Thyroid gland (tissue), 4 donors: ENCODE results near the gene CFHR5.
"Not testable (repeated sequence)": the region's sequence is repeated elsewhere in the genome, so short reads cannot be mapped to it uniquely, and the experiment has no call there.

Experiments
- POLR2A ChIP-seq, 2 donors: fragments of 450-650 bp; IDR thresholded peaks; one replicate each; pipeline ENCODE4 v1.6.1; 2017; ENCODE audit warnings: antibody characterized with exemption in 2 of 2, mild to moderate bottlenecking in 2 of 2, moderate library complexity in 1 of 2
- TF ChIP-seq, protein P1 (sequence below), 6 experiments: fragments of 200-600 bp in 3 of 6; fragments of 450-650 bp in 3 of 6; sonication (generic) in 3 of 6; IDR thresholded peaks; one replicate each; pipeline ENCODE4 v1.5.1; 2016 to 2019; ENCODE audit warnings: antibody characterized with exemption in 6 of 6, mild to moderate bottlenecking in 2 of 6, inconsistent platforms in 1 of 6, moderate library complexity in 1 of 6

- TF ChIP-seq, protein P1, sequence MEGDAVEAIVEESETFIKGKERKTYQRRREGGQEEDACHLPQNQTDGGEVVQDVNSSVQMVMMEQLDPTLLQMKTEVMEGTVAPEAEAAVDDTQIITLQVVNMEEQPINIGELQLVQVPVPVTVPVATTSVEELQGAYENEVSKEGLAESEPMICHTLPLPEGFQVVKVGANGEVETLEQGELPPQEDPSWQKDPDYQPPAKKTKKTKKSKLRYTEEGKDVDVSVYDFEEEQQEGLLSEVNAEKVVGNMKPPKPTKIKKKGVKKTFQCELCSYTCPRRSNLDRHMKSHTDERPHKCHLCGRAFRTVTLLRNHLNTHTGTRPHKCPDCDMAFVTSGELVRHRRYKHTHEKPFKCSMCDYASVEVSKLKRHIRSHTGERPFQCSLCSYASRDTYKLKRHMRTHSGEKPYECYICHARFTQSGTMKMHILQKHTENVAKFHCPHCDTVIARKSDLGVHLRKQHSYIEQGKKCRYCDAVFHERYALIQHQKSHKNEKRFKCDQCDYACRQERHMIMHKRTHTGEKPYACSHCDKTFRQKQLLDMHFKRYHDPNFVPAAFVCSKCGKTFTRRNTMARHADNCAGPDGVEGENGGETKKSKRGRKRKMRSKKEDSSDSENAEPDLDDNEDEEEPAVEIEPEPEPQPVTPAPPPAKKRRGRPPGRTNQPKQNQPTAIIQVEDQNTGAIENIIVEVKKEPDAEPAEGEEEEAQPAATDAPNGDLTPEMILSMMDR (IDR thresholded peaks at IDR 0.05) = not testable (repeated sequence)
- TF ChIP-seq POLR2A (IDR thresholded peaks at IDR 0.05) = not testable (repeated sequence)
These were observed 57.4 kb downstream of the CFHR5 start for GRCh38 chr1:197034631-197035339.
